ENCODE measurements around the gene PDXK. TPM values are rescaled to one million over a fixed set of nuclear protein-coding genes. Genes with fewer than 3 reads are reported as not detected.

PDXK gene
- total and polyA plus RNA-seq, 12 donors: 43.0 to 202 (median 95.3) TPM

DNA sequence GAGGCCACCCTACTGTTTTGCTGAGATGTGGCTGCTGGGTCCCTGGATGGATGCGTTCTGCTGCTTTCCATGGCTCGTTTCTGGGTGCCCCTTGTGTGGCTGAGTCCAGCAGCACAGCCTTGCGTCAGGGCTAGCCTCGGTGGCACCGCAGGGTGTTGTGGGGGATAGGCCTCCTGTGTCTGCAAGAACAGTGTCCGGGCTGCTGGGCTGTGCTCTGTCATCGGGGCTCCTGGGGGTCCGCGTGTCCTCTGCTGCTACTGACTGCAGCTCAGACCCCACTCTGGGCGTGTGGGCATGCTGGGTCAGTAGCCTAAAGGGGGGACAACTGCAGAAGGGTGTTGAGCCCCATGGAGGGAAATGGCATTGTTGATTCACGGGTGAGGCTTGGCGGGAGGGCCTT is 75.4 kb downstream of the PDXK start:
- 82 to 94% (median 86%) methylated on average over 10 to 12 of the region's 12 CpGs; no CpG with 5 or more reads in 1 of the 4 donors for WGBS, 4 donors
- no peak overlapping the region for H3K27ac ChIP-seq
- no peaks in the 10 kb centered on the region for H3K27me3 ChIP-seq
- intact Hi-C loops (cut with DNase I): no loop called here
- no peak for DNase-seq
- no peaks in the 10 kb centered on the region for H3K9me3 ChIP-seq (replicated peaks in 1 of 3)
- no peak overlapping the region for H3K4me3 ChIP-seq
- peaks cover 0 to 12% of the 10 kb centered on the region in 2 donors for H3K4me1 ChIP-seq (replicated peaks in 1 of 2)
- peaks cover 0 to 75% of the 10 kb centered on the region in 2 donors for H3K36me3 ChIP-seq (replicated peaks in 1 of 2)
- no peak for TF ChIP-seq POLR2A (IDR thresholded peaks at IDR 0.05)
- TF ChIP-seq, protein P1, sequence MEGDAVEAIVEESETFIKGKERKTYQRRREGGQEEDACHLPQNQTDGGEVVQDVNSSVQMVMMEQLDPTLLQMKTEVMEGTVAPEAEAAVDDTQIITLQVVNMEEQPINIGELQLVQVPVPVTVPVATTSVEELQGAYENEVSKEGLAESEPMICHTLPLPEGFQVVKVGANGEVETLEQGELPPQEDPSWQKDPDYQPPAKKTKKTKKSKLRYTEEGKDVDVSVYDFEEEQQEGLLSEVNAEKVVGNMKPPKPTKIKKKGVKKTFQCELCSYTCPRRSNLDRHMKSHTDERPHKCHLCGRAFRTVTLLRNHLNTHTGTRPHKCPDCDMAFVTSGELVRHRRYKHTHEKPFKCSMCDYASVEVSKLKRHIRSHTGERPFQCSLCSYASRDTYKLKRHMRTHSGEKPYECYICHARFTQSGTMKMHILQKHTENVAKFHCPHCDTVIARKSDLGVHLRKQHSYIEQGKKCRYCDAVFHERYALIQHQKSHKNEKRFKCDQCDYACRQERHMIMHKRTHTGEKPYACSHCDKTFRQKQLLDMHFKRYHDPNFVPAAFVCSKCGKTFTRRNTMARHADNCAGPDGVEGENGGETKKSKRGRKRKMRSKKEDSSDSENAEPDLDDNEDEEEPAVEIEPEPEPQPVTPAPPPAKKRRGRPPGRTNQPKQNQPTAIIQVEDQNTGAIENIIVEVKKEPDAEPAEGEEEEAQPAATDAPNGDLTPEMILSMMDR (IDR thresholded peaks at IDR 0.05): no peak

GRCh38 chr21:43794857-43795256 is 75.9 kb downstream of the PDXK start:
- H3K27ac ChIP-seq: no peak overlapping the region
- H3K27me3 ChIP-seq: no peaks in the 10 kb centered on the region
- H3K36me3 ChIP-seq (replicated peaks in 1 of 2): peaks cover 0 to 81% of the 10 kb centered on the region in 2 donors
- DNase-seq: no peak
- intact Hi-C loops (cut with DNase I): no loop called here
- TF ChIP-seq POLR2A (IDR thresholded peaks at IDR 0.05): no peak
- TF ChIP-seq, protein P1 (IDR thresholded peaks at IDR 0.05): no peak
- WGBS, 4 donors: 87 to 92% (median 89%) methylated on average over 13 to 14 of the region's 14 CpGs
- peaks cover 0 to 12% of the 10 kb centered on the region in 2 donors for H3K4me1 ChIP-seq (replicated peaks in 1 of 2)
- H3K4me3 ChIP-seq: no peak overlapping the region
- H3K9me3 ChIP-seq (replicated peaks in 1 of 3): no peaks in the 10 kb centered on the region

GRCh38 chr21:43797415-43797814 is 78.5 kb downstream of the PDXK start:
- H3K4me1 ChIP-seq (replicated peaks in 1 of 2): no peaks in the 10 kb centered on the region
- intact Hi-C loops (cut with DNase I): no loop called here

DNA sequence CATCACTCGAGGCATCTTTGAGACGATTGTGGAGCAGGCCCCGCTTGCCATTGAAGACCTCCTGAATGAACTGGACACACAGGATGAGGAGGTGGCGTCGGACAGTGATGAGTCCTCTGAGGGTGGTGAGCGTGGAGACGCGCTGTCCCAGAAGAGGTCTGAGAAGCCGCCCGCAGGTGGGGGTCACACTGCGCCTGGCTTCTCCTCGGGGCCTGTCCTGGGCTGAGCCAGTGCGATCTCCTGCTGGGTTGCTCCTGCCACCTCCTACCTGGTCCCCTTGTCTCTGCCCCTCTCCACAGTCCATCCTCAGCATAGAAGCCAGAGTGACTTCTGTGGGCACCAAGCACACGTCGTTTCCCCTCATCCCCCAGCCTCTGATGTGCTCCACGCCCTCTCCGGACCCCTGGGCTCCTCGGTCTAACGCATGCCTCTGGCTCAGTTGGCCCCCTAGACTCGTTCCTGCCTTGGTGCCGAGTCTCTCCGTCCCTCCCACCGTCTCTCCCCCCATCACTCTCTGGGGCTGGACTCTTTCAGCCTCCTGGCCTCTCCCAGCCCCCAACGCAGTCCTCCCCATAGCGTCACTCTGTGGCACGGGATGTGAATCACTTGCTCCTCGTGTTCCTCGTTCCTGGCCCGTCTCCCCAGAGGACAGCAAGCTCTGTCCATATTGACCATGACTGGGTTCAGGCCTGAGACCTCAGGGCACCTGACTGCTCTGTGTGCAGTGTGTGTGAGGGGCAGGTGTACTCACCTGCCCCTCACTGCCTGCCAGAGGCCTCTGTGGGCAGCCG is 79.2 kb downstream of the PDXK start:
- DNase-seq: no peak
- no peak overlapping the region for H3K27ac ChIP-seq
- no peak overlapping the region for H3K4me3 ChIP-seq
- no peak for TF ChIP-seq POLR2A (IDR thresholded peaks at IDR 0.05)
- TF ChIP-seq, protein P1 (IDR thresholded peaks at IDR 0.05): no peak
- no peaks in the 10 kb centered on the region for H3K27me3 ChIP-seq
- H3K36me3 ChIP-seq (replicated peaks in 1 of 2): peaks cover 0 to 98% of the 10 kb centered on the region in 2 donors
- intact Hi-C loops (cut with DNase I): no loop called here
- WGBS, 4 donors: 88 to 93% (median 92%) methylated on average over 18 to 30 of the region's 30 CpGs
- no peaks in the 10 kb centered on the region for H3K9me3 ChIP-seq (replicated peaks in 1 of 3)
- no peaks in the 10 kb centered on the region for H3K4me1 ChIP-seq (replicated peaks in 1 of 2)

More at GRCh38 chr21:43797415-43797814, 78.5 kb downstream of the PDXK start:
- peaks cover 0 to 98% of the 10 kb centered on the region in 2 donors for H3K36me3 ChIP-seq (replicated peaks in 1 of 2)
- DNase-seq: no peak
- no peaks in the 10 kb centered on the region for H3K9me3 ChIP-seq (replicated peaks in 1 of 3)
- no peak for TF ChIP-seq POLR2A (IDR thresholded peaks at IDR 0.05)
- TF ChIP-seq, protein P1 (IDR thresholded peaks at IDR 0.05): no peak
- no peaks in the 10 kb centered on the region for H3K27me3 ChIP-seq
- H3K27ac ChIP-seq: no peak overlapping the region
- 84 to 95% (median 89%) methylated on average over 14 to 19 of the region's 19 CpGs for WGBS, 4 donors
- H3K4me3 ChIP-seq: no peak overlapping the region

Data from adrenal gland (tissue), 12 donors.